Tongue (tissue), 2 donors: ENCODE results near the gene SMDT1. TPM values are rescaled to one million over a fixed set of nuclear protein-coding genes. Genes with fewer than 3 reads are reported as not detected.
"Not testable (repeated sequence)": the region's sequence is repeated elsewhere in the genome, so short reads cannot be mapped to it uniquely, and the experiment has no call there.

Experiments
- DNase-seq: peaks from one replicate; pipeline ENCODE4 v3.0.0-alpha.2; 2015
- total RNA-seq: library from RNA; depleted of rRNA; stranded (reverse); fragments of >200 nt; gene quantifications from one replicate; pipeline ENCODE4 v1.2.3, GENCODE V29; 2014

SMDT1 gene
- total RNA-seq, 1 donor from 2014 or later = 31.1 TPM

- DNase-seq = peak; percentile 99
Measured at GRCh38 chr22:42070517-42071422, 8.7 kb upstream of the SMDT1 start, which contains the start of gene NAGA. Gene NAGA (minus strand): TSS chr22:42070812. CDS start chr22:42070297, 515 bp downstream.

- not testable (repeated sequence) for DNase-seq
Measured at GRCh38 chr22:42071508-42071907, 8.0 kb upstream of the SMDT1 start.

GRCh38 chr22:42072606-42073330 lies 6.7 kb upstream of the SMDT1 start:
- DNase-seq = no peak

- DNase-seq = no peak
Measured at GRCh38 chr22:42073621-42074041, 5.9 kb upstream of the SMDT1 start.

GRCh38 chr22:42074132-42074811 lies 5.2 kb upstream of the SMDT1 start, which contains the start of gene PHETA2:
Gene PHETA2 (plus strand): TSS chr22:42074248. CDS start chr22:42077294, 3,046 bp downstream.
- DNase-seq = peak; percentile 71

- no peak for DNase-seq
Measured at GRCh38 chr22:42074846-42075676, 4.4 kb upstream of the SMDT1 start.

GRCh38 chr22:42076764-42077485 lies 2.6 kb upstream of the SMDT1 start:
- DNase-seq = no peak

- DNase-seq = no peak
Measured at GRCh38 chr22:42077486-42078125, 1.9 kb upstream of the SMDT1 start.

GRCh38 chr22:42078469-42079318 lies 806 bp upstream of the SMDT1 start:
- DNase-seq = peak; percentile 39

GRCh38 chr22:42080287-42080686 lies 787 bp downstream of the SMDT1 start:
- DNase-seq = peak; percentile 54

GRCh38 chr22:42083119-42083518 lies 3.6 kb downstream of the SMDT1 start:
- no peak for DNase-seq

GRCh38 chr22:42084874-42085273 lies 5.4 kb downstream of the SMDT1 start:
- no peak for DNase-seq

- no peak for DNase-seq
Measured at GRCh38 chr22:42086051-42086450, 6.6 kb downstream of the SMDT1 start.

GRCh38 chr22:42090596-42091454 lies 11.3 kb downstream of the SMDT1 start, which contains the start of gene NDUFA6:
Gene NDUFA6 (minus strand): TSS chr22:42090772. CDS start chr22:42090744, 28 bp downstream.
- peak; percentile 100 for DNase-seq

GRCh38 chr22:42091455-42091782 lies 11.9 kb downstream of the SMDT1 start:
- DNase-seq = no peak

- no peak for DNase-seq
Measured at GRCh38 chr22:42101199-42101598, 21.7 kb downstream of the SMDT1 start.

GRCh38 chr22:42104332-42104860 lies 24.9 kb downstream of the SMDT1 start:
- DNase-seq = not testable (repeated sequence)

GRCh38 chr22:42108848-42109247 lies 29.3 kb downstream of the SMDT1 start:
- no peak for DNase-seq
